Nephron (organoid): ENCODE data around the gene ATRAID.

ENCODE experiments used
- H3K27ac Mint-ChIP-seq, 3 experiments: 2 replicates each; pipeline ENCODE4 v1.8.0; 2020; ENCODE audit warnings: mixed read lengths in 3 of 3, mild to moderate bottlenecking in 2 of 3, moderate library complexity in 1 of 3
- H3K27me3 Mint-ChIP-seq: 2 replicates; pipeline ENCODE4 v1.8.0; 2021; ENCODE audit warnings: low read depth, mild to moderate bottlenecking, moderate library complexity, mixed read lengths
- H3K36me3 Mint-ChIP-seq: 2 replicates; pipeline ENCODE4 v1.8.0; 2020; ENCODE audit warnings: low read depth, mixed read lengths
- H3K4me1 Mint-ChIP-seq: 2 replicates; pipeline ENCODE4 v1.8.0; 2020; ENCODE audit warnings: mixed read lengths
- H3K4me3 Mint-ChIP-seq, 3 experiments: 2 replicates each; pipeline ENCODE4 v1.8.0; 2020; ENCODE audit warnings: mild to moderate bottlenecking in 3 of 3, mixed read lengths in 3 of 3, moderate library complexity in 2 of 3
- H3K9me3 Mint-ChIP-seq: 2 replicates; pipeline ENCODE4 v1.8.0; 2020; ENCODE audit warnings: mixed read lengths
- TF ChIP-seq, protein P1 (sequence below), 3 experiments: fragments of 200-600 bp; sonication (generic); IDR thresholded peaks; one replicate each; pipeline ENCODE4 v1.5.0; 2021; ENCODE audit warnings: antibody characterized with exemption in 3 of 3; ENCODE audit not compliant: unreplicated experiment in 3 of 3

Gene ATRAID

DNA sequence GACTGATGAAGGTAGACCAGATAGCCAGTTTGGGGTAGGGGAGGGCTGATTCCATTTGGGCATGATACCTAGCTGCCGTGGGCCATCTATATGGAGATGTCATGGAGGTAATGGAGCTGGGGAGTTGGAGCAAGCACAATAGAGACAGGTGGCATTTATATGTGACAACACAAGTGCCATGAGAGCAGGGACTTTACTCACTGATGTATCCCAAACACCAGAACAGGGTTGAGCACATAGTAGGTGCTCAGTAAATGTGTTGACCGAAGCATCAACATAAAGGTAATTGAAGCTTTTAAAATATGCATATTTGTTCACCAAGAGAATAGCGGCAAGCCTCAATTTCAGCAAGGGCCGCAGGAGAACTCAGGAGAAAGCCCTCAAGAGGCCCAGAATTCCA, 36.1 kb downstream of the ATRAID start:
- H3K9me3 Mint-ChIP-seq = no peaks in the 10 kb centered on the region
- H3K4me1 Mint-ChIP-seq = peaks cover 27% of the 10 kb centered on the region
- H3K27ac Mint-ChIP-seq = peak overlapping the region; percentile 1 to 52 (median 43)
- TF ChIP-seq, protein P1, sequence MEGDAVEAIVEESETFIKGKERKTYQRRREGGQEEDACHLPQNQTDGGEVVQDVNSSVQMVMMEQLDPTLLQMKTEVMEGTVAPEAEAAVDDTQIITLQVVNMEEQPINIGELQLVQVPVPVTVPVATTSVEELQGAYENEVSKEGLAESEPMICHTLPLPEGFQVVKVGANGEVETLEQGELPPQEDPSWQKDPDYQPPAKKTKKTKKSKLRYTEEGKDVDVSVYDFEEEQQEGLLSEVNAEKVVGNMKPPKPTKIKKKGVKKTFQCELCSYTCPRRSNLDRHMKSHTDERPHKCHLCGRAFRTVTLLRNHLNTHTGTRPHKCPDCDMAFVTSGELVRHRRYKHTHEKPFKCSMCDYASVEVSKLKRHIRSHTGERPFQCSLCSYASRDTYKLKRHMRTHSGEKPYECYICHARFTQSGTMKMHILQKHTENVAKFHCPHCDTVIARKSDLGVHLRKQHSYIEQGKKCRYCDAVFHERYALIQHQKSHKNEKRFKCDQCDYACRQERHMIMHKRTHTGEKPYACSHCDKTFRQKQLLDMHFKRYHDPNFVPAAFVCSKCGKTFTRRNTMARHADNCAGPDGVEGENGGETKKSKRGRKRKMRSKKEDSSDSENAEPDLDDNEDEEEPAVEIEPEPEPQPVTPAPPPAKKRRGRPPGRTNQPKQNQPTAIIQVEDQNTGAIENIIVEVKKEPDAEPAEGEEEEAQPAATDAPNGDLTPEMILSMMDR (IDR thresholded peaks at IDR 0.05; ENCODE audit: unreplicated experiment in 3 of 3) = no peak
- H3K4me3 Mint-ChIP-seq = no peak overlapping the region
- peaks cover 9% of the 10 kb centered on the region for H3K36me3 Mint-ChIP-seq
- peaks cover 9% of the 10 kb centered on the region for H3K27me3 Mint-ChIP-seq

DNA sequence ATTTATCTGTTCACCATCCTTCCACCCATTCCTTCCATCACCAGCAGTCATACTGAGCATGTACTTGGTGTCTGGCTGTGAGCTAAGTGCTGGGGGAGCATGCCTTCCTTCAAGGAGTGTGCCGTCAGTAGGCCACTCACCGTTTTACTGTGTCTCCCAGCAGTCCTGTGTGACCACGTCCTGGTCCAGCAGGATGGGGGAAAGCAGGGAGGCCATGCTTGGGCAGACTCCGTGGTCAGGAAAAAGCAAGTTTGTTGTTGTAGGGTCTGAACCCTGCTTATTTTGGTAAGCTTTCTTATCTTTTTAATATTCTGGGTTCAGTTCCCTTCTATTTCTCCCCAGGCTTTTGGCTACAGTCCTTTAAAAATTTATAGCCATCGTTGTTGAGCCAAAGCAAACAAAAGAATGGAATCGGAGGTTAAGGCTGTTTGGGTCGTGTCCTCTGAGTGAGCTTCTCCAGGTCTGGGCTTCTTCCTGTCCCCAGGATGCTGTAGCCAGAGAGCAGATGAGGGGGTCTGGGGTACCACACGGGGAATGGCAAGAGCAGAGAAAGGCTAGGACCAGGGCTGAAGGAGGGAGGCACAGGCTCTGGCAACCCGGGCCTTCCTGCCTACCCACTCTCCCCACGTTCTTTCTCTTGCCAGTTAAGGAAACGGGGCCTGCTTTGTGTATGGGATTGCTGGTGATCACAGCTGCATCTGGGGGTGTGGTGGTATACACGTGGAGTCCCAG, 37.5 kb downstream of the ATRAID start:
- Mint-ChIP-seq H3K4me1 (peaks cover 27% of the 10 kb centered on the region), H3K27me3 (peaks cover 10% of the 10 kb centered on the region), H3K9me3 (no peaks in the 10 kb centered on the region), H3K27ac (peak overlapping the region; percentile 68 to 96 (median 90)), H3K4me3 (peak overlapping the region in 1 of 3 experiments; percentile 7), H3K36me3 (no peaks in the 10 kb centered on the region)
- TF ChIP-seq, protein P1 (IDR thresholded peaks at IDR 0.05; ENCODE audit: unreplicated experiment in 3 of 3) = no peak

DNA sequence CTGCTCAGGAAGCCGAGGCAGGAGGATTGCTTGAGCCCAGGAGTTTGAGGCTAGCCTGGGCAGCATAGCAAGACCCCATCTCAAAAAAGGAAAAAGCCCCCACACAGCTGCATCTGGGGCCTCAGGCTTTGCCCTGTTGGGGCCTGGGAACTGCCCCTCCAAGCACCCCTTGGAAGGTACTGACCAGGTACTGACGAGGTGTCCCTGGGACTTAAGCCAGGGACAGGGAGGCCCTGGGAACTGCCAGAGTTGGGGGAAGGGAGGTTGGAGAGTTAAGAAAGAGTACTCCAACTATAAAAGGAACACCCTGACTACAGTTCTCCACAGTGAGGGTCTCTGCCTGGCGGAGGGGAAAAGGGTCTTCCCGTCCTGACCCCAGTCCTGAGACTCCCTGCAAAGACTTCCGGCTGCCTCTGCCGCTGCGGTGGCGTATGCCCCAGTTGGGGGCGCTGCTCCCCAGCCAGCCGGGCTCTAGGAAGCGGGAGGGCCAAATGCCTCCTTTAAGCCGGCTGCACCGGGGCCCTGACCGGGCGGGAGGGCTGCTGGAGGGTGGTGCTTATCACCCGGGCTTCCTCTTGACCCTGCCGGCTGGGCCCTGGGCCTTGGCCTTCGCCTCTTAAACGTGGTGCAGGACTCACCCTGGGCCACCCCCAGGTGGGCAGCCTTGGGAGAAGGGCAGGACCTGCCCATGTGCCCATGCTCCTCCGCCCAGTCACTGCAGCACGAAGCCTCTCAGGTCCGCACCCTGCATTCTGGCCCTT, 38.2 kb downstream of the ATRAID start:
- no peak overlapping the region for H3K4me3 Mint-ChIP-seq
- H3K36me3 Mint-ChIP-seq = no peaks in the 10 kb centered on the region
- H3K9me3 Mint-ChIP-seq = no peaks in the 10 kb centered on the region
- H3K27me3 Mint-ChIP-seq = peaks cover 17% of the 10 kb centered on the region
- H3K27ac Mint-ChIP-seq = peak overlapping the region; percentile 68 to 96 (median 90)
- TF ChIP-seq, protein P1 (IDR thresholded peaks at IDR 0.05; ENCODE audit: unreplicated experiment in 3 of 3) = peak; percentile 60 to 83 (median 77)
- peaks cover 27% of the 10 kb centered on the region for H3K4me1 Mint-ChIP-seq

DNA sequence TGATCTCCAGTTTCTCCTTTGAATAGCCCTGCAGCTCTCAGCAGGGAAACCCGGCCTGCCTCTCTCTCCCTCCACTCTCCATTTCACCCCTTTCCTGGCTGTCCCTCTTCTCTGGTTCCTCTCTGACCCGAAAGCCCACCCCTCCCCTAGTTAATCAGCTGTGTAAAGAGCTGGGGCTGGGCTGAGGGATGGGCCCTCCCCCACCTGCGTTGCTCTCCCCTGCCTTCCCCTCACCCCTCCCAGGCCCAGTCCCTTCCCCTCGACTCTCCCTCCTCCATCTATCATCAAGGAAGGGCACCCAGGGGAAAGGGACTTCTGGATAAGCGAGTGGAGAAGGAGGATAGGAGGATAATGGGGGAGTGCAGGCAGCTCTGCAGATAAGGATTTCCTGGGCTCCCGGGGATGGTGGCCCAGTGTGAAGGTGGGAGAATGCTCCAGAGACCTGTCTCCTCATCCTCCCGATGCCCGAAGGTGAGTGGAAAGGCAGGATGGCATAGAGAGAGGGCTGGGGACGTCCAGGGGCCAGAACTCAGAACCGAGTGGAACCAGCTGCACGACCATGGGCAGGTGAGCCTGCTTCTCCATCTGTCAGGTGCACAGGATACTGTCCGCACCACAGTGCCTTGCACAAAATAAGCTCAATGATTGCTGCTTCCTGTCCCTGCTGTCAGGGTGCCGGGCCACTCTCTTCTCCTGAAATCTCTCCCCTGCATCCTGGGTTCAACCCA, 39.0 kb downstream of the ATRAID start:
- Mint-ChIP-seq H3K27ac (peak overlapping the region in 2 of 3 experiments; percentile 46 to 90), H3K27me3 (peaks cover 20% of the 10 kb centered on the region), H3K9me3 (no peaks in the 10 kb centered on the region), H3K36me3 (no peaks in the 10 kb centered on the region), H3K4me1 (peaks cover 33% of the 10 kb centered on the region), H3K4me3 (no peak overlapping the region)
- TF ChIP-seq, protein P1 (IDR thresholded peaks at IDR 0.05; ENCODE audit: unreplicated experiment in 3 of 3) = no peak

DNA sequence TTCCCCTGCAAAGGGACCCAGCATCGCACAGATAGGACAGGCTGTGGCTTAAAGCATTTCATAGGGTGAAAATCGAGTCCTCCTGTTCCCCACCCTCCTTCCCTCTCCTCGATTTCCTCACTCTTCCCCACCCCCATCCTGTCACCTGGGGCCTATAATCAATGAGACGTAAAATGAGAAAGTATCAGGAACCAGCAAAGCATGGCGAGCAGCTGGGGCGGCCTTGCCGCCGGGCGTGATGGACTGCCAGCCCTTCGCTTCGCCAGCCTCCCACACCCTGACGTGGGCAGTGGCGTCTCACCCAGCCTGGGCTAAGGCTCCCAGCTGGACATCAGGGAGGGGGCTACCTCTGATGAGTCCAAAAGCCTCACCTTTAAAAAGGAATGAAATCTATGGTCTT, 39.9 kb downstream of the ATRAID start:
- Mint-ChIP-seq H3K27me3 (peaks cover 24% of the 10 kb centered on the region), H3K27ac (peak overlapping the region in 2 of 3 experiments; percentile 46 to 90), H3K4me1 (peaks cover 38% of the 10 kb centered on the region), H3K36me3 (no peaks in the 10 kb centered on the region), H3K4me3 (no peak overlapping the region), H3K9me3 (no peaks in the 10 kb centered on the region)
- TF ChIP-seq, protein P1 (IDR thresholded peaks at IDR 0.05; ENCODE audit: unreplicated experiment in 3 of 3) = no peak
